Cardiac fibroblast (primary cell): ENCODE measurements around the gene SRRM1.
"Not testable (repeated sequence)": the region's sequence is repeated elsewhere in the genome, so short reads cannot be mapped to it uniquely, and the experiment has no call there.

ENCODE experiments used
- DNase-seq, 2 donors: peaks; one replicate each; pipeline versions ENCODE4 v3.0.0 to v3.0.0-alpha.2; 2010; ENCODE audit warnings: low read depth in 2 of 2
- H3K4me3 ChIP-seq, 2 donors: replicated peaks in 1 of 2; 1 replicate in 1 of 2; 2 replicates in 1 of 2; pipeline ENCODE4 v1.5.1; 2011; ENCODE audit warnings: low read depth in 2 of 2, low read length in 2 of 2, mild to moderate bottlenecking in 2 of 2, moderate library complexity in 1 of 2
- TF ChIP-seq, protein P1 (sequence below): IDR thresholded peaks from one replicate; pipeline ENCODE4 v1.5.1; 2011; ENCODE audit warnings: low read depth, mild to moderate bottlenecking, low read length, inconsistent platforms

Gene SRRM1

DNA sequence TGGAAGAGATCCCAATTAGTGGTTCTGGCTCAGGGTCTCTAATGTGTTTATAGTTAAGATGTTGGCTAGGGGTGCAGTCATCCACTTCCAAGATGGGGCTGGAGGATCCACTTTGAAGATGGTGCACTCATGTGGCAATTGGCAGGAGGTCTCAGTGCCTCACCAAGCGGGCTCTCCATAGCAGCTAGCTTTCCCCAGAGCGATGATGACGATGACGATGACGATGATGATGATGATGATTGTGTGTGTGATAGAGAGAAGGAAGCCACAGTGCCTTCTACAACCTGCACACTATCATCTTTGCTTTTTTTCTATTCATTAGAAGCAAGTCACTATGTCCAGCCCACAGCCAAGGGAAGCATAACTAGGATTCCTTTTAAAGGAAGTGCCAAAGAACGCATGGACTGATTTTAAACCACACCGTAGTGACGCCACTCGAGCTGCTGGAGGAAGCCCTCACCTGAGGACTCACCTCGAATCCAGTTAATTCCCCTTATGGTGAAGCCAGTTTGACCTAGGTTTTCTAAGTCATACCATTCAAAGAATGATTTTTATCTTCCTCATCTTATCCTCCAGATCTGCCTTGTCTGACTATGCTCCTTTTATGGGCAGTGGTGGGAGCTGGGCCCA, 49.4 kb downstream of the SRRM1 start:
- no peak for DNase-seq
- TF ChIP-seq, protein P1, sequence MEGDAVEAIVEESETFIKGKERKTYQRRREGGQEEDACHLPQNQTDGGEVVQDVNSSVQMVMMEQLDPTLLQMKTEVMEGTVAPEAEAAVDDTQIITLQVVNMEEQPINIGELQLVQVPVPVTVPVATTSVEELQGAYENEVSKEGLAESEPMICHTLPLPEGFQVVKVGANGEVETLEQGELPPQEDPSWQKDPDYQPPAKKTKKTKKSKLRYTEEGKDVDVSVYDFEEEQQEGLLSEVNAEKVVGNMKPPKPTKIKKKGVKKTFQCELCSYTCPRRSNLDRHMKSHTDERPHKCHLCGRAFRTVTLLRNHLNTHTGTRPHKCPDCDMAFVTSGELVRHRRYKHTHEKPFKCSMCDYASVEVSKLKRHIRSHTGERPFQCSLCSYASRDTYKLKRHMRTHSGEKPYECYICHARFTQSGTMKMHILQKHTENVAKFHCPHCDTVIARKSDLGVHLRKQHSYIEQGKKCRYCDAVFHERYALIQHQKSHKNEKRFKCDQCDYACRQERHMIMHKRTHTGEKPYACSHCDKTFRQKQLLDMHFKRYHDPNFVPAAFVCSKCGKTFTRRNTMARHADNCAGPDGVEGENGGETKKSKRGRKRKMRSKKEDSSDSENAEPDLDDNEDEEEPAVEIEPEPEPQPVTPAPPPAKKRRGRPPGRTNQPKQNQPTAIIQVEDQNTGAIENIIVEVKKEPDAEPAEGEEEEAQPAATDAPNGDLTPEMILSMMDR, result no peak
- H3K4me3 ChIP-seq, result no peak overlapping the region

DNA sequence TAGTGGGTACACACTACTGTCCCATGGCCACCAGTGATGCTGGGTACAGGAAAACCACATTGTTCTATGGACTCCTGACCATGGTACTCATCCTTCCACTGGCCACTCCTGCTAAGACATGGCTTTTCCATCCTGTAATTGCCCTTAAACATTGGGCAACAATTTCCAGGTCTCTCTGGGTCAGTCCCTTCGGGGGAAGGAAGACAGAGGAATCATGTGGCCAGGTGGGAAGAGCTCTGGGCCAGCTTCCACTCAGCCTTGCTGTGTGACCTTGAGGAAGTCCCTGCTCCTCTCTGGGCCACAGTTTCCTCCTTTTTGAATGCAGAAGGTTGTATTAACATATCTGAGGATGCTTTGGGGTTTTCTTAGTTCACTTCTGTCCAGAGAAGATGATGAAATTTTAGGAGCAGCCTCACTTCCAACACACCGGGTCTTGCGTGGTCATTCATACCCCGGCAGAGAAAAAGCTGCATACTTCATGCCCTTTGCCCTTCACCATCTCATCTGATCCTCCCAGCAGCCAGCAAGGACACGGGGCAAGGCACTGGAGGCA, 50.8 kb downstream of the SRRM1 start:
- TF ChIP-seq, protein P1, result no peak
- DNase-seq, result no peak
- no peak overlapping the region for H3K4me3 ChIP-seq

DNA sequence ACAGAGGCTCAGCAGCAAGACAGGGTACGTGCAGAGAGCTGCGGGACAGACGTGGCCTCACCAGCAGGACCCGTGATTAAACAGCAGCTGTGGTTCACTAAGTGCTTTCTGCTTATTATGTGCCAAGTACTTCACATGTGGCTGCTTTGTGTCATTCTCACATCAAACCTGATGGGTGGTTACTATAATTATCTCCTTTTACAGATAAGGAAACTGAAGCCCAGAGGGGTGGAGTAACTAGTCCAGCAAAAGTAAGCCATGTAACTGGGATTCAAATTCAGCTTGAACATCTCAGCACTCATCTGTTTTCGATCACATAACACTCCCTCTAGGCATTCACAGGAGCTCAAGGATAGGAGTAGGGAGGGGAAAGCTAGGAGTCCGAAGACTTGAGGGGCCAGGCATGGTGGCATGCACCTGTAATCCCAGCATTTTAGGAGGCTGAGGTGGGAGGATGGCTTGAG, 51.3 kb downstream of the SRRM1 start:
- DNase-seq, result peak in 1 of 2 donors; percentile 91
- TF ChIP-seq, protein P1, result no peak
- no peak overlapping the region for H3K4me3 ChIP-seq

DNA sequence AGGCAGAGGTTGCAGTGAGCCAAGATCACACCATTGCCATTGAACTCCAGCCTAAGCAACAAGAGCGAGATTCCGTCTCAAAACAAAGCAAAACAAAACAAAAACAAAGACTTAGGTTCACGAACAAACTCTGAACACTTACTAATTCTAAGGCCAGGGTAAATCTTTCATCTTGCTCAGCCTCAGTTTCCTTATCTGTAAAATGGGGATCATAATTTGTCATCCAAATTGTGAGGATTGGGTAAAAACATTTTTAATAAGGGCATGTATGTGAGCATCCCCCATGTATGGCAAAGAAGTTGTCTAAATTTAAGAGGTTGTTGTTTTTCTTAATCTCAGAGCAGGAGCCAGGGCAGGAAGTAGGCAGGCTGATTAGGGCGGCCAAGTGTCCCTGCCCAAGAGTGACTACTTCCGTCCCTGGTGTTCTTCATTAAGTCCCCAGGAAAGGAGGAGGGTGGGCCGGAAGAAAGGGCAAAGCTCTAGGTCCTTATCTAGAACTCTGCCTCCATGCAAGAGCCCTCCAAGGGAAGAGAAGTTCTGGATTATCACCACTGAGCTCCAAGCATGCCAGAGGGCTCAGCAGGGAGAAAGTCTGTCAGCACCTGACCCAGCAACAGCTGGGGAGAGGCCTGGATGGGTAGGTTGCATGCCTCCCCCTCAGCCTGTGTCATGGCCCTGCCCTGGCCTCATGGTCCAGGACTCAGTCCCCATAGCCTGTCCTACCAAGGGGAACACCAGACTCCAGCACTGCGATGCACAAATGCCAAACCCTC, 52.3 kb downstream of the SRRM1 start:
- TF ChIP-seq, protein P1, result no peak
- peak in 1 of 2 donors; percentile 58 for DNase-seq
- no peak overlapping the region for H3K4me3 ChIP-seq

DNA sequence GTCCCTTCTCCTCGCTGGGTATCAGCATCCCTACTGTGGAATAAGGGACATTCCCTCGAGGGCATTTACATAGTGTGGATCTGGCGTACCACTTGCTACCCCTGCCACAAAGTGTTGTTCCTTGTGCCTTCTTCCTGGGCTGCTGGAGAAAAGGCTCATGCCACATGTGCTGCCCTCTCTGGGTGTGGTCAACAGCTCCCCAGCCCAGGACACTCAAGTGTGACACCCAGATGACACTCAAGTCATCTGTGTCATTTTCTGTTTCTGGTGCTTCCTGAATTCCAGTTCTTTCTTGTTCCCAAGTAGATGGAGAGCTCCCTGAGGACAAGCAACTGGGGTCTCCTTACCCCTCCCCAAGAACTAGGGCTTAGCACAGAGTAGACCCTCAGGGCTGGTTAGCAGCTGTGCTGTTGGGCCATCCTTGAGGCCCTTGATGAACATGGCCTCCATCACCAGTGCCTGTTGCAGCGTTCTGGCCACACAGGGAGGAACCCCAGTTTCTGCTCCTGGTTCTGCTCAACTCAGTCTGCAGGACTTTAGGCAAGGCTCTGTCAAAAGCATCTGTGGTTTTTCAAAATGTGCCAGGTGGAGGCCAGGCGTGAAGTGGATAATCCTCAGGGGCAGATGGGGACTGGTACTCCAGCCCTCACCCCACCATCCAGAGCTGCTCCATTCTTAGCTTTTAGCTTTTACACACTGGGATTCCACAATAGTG, 53.1 kb downstream of the SRRM1 start:
- DNase-seq, result no peak

DNA sequence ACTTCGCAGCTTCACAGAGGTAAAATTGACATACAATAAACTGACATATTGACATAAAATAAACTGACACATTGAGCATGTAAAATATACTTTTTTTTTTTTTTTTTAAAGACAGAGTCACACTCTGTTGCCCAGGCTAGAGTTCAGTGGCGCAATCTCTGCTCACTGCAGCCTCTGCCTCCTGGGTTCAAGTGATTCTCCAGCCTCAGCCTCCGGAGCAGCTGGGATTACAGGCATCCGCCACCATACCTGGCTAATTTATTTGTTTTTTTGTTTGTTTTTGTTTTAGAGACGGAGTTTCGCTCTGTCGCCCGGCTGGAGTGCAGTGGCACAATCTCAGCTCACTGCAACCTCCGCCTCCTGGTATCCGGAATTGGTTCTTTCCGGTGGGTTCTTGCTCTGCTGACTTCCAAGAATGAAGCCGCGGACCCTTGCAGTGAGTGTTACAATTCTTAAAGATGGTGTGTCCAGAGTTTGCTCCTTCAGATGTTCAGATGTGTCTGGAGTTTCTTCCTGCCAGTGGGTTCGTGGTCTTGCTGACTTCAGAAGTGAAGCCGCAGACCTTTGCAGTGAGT, 53.7 kb downstream of the SRRM1 start:
- DNase-seq, result no peak
- H3K4me3 ChIP-seq, result no peak overlapping the region
- TF ChIP-seq, protein P1, result no peak

More for the DNA sequence above, 53.1 kb downstream of the SRRM1 start:
- H3K4me3 ChIP-seq, result no peak overlapping the region
- TF ChIP-seq, protein P1, result no peak

DNA sequence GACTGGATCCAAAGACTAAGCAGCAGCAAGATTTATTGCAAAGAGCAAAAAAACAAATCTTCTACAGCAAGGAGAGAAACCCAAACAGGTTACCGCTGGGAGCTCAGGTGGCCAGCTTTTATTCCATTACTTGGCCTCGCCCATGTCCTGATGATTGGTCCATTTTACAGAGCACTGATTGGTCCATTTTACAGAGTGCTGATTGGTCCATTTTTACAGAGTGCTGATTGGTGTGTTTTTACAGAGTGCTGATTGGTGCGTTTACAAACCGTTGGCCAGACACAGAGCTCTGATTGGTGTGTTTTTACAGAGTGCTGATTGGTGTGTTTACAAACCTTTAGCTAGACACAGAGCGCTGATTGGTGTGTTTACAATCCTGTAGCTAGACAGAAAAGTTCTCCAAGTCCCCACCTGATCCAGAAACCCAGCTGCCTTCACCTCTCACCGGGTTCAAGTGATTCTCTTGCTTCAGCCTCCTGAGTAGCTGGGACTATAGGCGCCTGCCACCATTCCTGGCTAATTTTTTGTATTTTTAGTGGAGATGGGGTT, 54.4 kb downstream of the SRRM1 start:
- not testable (repeated sequence) for H3K4me3 ChIP-seq, DNase-seq

DNA sequence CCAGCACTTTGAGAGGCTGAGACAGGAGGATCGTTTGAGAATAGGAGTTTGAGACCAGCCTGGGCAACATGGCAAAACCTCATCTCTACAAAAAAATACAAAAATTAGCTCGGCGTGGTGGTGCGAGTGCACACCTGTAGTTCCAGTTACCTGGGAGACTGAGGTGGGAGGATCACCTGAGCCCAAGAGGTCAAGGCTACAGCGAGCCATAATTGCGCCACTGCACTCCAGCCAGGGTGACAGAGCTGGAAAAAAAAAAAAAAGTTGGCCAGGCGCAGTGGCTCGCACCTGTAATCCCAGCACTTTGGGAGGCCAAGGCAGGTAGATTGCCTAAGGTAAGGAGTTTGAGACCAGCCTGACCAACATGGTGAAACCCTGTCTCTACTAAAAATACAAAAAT, 55.2 kb downstream of the SRRM1 start:
- not testable (repeated sequence) for H3K4me3 ChIP-seq, DNase-seq
